Measurements from ENCODE around the gene FADS2. TPM values are rescaled to one million over a fixed set of nuclear protein-coding genes. Genes with fewer than 3 reads are reported as not detected.

FADS2 gene
- total and polyA plus RNA-seq, 2 of the 13 experiments (the other 11 are each of a cell fraction or from before 2014, with no cell fraction given) = 90.1 to 124 TPM

- Histone ChIP-seq H3K36me3 (replicated peaks in 1 of 2; ENCODE audit: control insufficient read depth in 1 of 2, insufficient read depth in 2 of 2, low read length in 2 of 2) (no peaks in the 10 kb centered on the region), H3K4me1 (ENCODE audit: insufficient read depth, low read length) (peaks cover 35% of the 10 kb centered on the region), H4K20me1 (ENCODE audit: insufficient read depth, low read length) (no peaks in the 10 kb centered on the region), H2AFZ (ENCODE audit: low read length) (no peak overlapping the region), H3K79me2 (ENCODE audit: insufficient read depth, low read length) (no peaks in the 10 kb centered on the region), H3K4me3 (replicated peaks in 1 of 3; ENCODE audit: insufficient read depth in 1 of 3, low read depth in 2 of 3, low read length in 3 of 3) (no peak overlapping the region), H3K27ac (ENCODE audit: extremely low read length, insufficient read depth, low read length) (no peak overlapping the region), H3K9ac (ENCODE audit: insufficient read depth, low read depth, low read length) (no peak overlapping the region), H3K27me3 (ENCODE audit: control insufficient read depth in 1 of 2, insufficient read depth in 2 of 2, low read length in 2 of 2) (peaks cover 1 to 8% of the 10 kb centered on the region in 2 experiments; a peak in 2 of 5 replicates), H3K9me3 (ENCODE audit: low read length) (no peaks in the 10 kb centered on the region), H3K4me2 (ENCODE audit: low read depth, low read length) (no peak overlapping the region)
- ATAC-seq = no peak
- POLR2A ChIA-PET = interaction anchor here (0.9 to 1.5 kb wide), 3 partner anchors 10 to 55 kb away, joined by 3 to 12 read pairs (median 3); no protein-coding TSS in a partner anchor
- in situ Hi-C loops (cut with HindIII; ENCODE audit: extremely low pct_ligation_motif_present, low pct_unique_long_range_greater_than_20kb) = no loop called here
- FAIRE-seq = no peak
- WGBS (ENCODE audit: low lambda C conversion rate) = 19% methylated on average over 8 of the region's 10 CpGs
- TF ChIP-seq MAFK (conservative IDR thresholded peaks at IDR 0.05 in 1 of 2, IDR thresholded peaks at IDR 0.05 in 1 of 2; ENCODE audit: low read length in 2 of 2) (peak in 1 of 2 experiments; percentile 30; a peak in 2 of 4 replicates), MAFF (IDR thresholded peaks at IDR 0.05; ENCODE audit: low read depth, low read length) (peak; percentile 21; the same call in 1 of the 2 replicates)
- TF ChIP-seq, protein P1, sequence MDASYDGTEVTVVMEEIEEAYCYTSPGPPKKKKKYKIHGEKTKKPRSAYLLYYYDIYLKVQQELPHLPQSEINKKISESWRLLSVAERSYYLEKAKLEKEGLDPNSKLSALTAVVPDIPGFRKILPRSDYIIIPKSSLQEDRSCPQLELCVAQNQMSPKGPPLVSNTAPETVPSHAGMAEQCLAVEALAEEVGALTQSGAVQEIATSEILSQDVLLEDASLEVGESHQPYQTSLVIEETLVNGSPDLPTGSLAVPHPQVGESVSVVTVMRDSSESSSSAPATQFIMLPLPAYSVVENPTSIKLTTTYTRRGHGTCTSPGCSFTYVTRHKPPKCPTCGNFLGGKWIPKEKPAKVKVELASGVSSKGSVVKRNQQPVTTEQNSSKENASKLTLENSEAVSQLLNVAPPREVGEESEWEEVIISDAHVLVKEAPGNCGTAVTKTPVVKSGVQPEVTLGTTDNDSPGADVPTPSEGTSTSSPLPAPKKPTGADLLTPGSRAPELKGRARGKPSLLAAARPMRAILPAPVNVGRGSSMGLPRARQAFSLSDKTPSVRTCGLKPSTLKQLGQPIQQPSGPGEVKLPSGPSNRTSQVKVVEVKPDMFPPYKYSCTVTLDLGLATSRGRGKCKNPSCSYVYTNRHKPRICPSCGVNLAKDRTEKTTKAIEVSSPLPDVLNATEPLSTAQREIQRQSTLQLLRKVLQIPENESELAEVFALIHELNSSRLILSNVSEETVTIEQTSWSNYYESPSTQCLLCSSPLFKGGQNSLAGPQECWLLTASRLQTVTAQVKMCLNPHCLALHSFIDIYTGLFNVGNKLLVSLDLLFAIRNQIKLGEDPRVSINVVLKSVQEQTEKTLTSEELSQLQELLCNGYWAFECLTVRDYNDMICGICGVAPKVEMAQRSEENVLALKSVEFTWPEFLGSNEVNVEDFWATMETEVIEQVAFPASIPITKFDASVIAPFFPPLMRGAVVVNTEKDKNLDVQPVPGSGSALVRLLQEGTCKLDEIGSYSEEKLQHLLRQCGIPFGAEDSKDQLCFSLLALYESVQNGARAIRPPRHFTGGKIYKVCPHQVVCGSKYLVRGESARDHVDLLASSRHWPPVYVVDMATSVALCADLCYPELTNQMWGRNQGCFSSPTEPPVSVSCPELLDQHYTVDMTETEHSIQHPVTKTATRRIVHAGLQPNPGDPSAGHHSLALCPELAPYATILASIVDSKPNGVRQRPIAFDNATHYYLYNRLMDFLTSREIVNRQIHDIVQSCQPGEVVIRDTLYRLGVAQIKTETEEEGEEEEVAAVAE (CRISPR knock-in tag; IDR thresholded peaks at IDR 0.05; ENCODE audit: borderline replicate concordance) = no peak
- BruUV-seq (replicated peaks) = no TSS peak
- intact Hi-C loops (cut with micrococcal nuclease; ENCODE audit: unreplicated experiment) = no loop called here
- DNase-seq (ENCODE audit: low spot score) = no peak
- CTCF ChIA-PET (ENCODE audit: low intra/inter-chr PET ratio, low total read pairs) = no interaction called here
Observed at GRCh38 chr11:61908730-61909316, 80.7 kb downstream of the FADS2 start.

Data from HepG2 (cell line).